OCI-LY3 (cell line): ENCODE measurements around the gene RBM23.

Source experiments
- H2AFZ ChIP-seq: fragments of 200-600, 300-600 bp; shearing (Covaris generic); 2 replicates; pipeline ENCODE4 v1.6.0; 2014; ENCODE audit warnings: antibody characterized with exemption, low read depth, low read length
- H3K27ac ChIP-seq: fragments of 200-600, 300-600 bp; sonication (generic); 2 replicates; pipeline ENCODE4 v1.5.1; 2014; ENCODE audit warnings: mild to moderate bottlenecking, low read length, moderate library complexity, mixed read lengths
- H3K27me3 ChIP-seq: fragments of 200-600, 300-600 bp; sonication (generic); 2 replicates; pipeline ENCODE4 v1.6.1; 2014; ENCODE audit warnings: low read depth, low read length, mixed read lengths
- H3K36me3 ChIP-seq: fragments of 200-600, 300-600 bp; sonication (generic); replicated peaks from 2 replicates; pipeline ENCODE3; 2014; ENCODE audit warnings: low read depth, low read length, mixed read lengths
- H3K4me1 ChIP-seq: fragments of 300-600, 200-600 bp; sonication (generic); 2 replicates; pipeline ENCODE4 v1.6.1; 2014; ENCODE audit warnings: low read length, mixed read lengths
- H3K4me2 ChIP-seq: fragments of 200-600, 300-600 bp; sonication (generic); 2 replicates; pipeline ENCODE4 v1.6.1; 2014; ENCODE audit warnings: low read length, mixed read lengths
- H3K4me3 ChIP-seq: fragments of 300-600, 200-600 bp; sonication (generic); 2 replicates; pipeline ENCODE4 v1.5.1; 2014; ENCODE audit warnings: antibody characterized with exemption, mild to moderate bottlenecking, low read length, moderate library complexity
- H3K79me2 ChIP-seq: fragments of 300-600, 200-600 bp; shearing (Covaris generic); 2 replicates; pipeline ENCODE4 v1.6.1; 2014; ENCODE audit warnings: mild to moderate bottlenecking, low read length, mixed read lengths
- H3K9ac ChIP-seq: fragments of 300-600, 200-600 bp; shearing (Covaris generic); 2 replicates; pipeline ENCODE4 v1.6.0; 2014; ENCODE audit warnings: mild to moderate bottlenecking, low read length, moderate library complexity
- H3K9me3 ChIP-seq: fragments of 200-600, 300-600 bp; shearing (Covaris generic); 2 replicates; pipeline ENCODE4 v1.6.1; 2014; ENCODE audit warnings: low read length, mixed read lengths; ENCODE audit not compliant: insufficient read depth
- H4K20me1 ChIP-seq: fragments of 200-600, 300-600 bp; sonication (generic); 2 replicates; pipeline ENCODE4 v1.6.1; 2016; ENCODE audit warnings: low read length, mixed read lengths; ENCODE audit not compliant: insufficient read depth
- CTCF ChIP-seq: fragments of 200-600, 300-600 bp; sonication (generic); IDR thresholded peaks from 2 replicates; pipeline ENCODE4 v1.5.1; 2014; ENCODE audit warnings: antibody characterized with exemption, low read length, low read depth
- EZH2phosphoT487 ChIP-seq: fragments of 200-600 bp; shearing (Covaris generic); IDR thresholded peaks from 2 replicates; pipeline ENCODE4 v1.6.1; 2018; ENCODE audit warnings: antibody characterized with exemption, mixed run types, low read depth

RBM23 gene

GRCh38 chr14:22896760-22897159 is 22.2 kb downstream of the RBM23 start:
- Histone ChIP-seq H4K20me1 (no peaks in the 10 kb centered on the region), H3K4me2 (no peak overlapping the region), H3K9ac (no peak overlapping the region), H3K36me3 (peaks cover 35% of the 10 kb centered on the region), H3K27me3 (no peaks in the 10 kb centered on the region), H3K79me2 (no peaks in the 10 kb centered on the region), H3K4me1 (no peaks in the 10 kb centered on the region), H3K27ac (no peak overlapping the region), H2AFZ (no peak overlapping the region), H3K4me3 (no peak overlapping the region), H3K9me3 (no peaks in the 10 kb centered on the region)
- no peak for TF ChIP-seq CTCF
- TF ChIP-seq EZH2phosphoT487: no peak

- H2AFZ ChIP-seq: no peak overlapping the region
- H4K20me1 ChIP-seq: no peaks in the 10 kb centered on the region
- H3K4me1 ChIP-seq: no peaks in the 10 kb centered on the region
- H3K27ac ChIP-seq: no peak overlapping the region
- H3K9ac ChIP-seq: no peak overlapping the region
- H3K36me3 ChIP-seq: peaks cover 33% of the 10 kb centered on the region
- TF ChIP-seq CTCF: no peak
- no peak for TF ChIP-seq EZH2phosphoT487
- H3K4me2 ChIP-seq: no peak overlapping the region
- no peak overlapping the region for H3K4me3 ChIP-seq
- no peaks in the 10 kb centered on the region for H3K27me3 ChIP-seq
- H3K9me3 ChIP-seq: no peaks in the 10 kb centered on the region
- no peaks in the 10 kb centered on the region for H3K79me2 ChIP-seq
Measured at GRCh38 chr14:22896356-22896755, 22.6 kb downstream of the RBM23 start.

- no peaks in the 10 kb centered on the region for H3K79me2 ChIP-seq
- H3K4me1 ChIP-seq: no peaks in the 10 kb centered on the region
- no peak overlapping the region for H3K4me2 ChIP-seq
- H3K9ac ChIP-seq: no peak overlapping the region
- H3K27me3 ChIP-seq: no peaks in the 10 kb centered on the region
- H3K9me3 ChIP-seq: no peaks in the 10 kb centered on the region
- no peak overlapping the region for H3K27ac ChIP-seq
- no peak overlapping the region for H2AFZ ChIP-seq
- H3K4me3 ChIP-seq: no peak overlapping the region
- H3K36me3 ChIP-seq: peaks cover 27% of the 10 kb centered on the region
- no peak for TF ChIP-seq CTCF
- TF ChIP-seq EZH2phosphoT487: no peak
- H4K20me1 ChIP-seq: no peaks in the 10 kb centered on the region
Measured at GRCh38 chr14:22895402-22895801, 23.5 kb downstream of the RBM23 start.

- TF ChIP-seq CTCF: no peak
- no peak for TF ChIP-seq EZH2phosphoT487
Measured at GRCh38 chr14:22893706-22894105, 25.2 kb downstream of the RBM23 start.

More at GRCh38 chr14:22893706-22894105, 25.2 kb downstream of the RBM23 start:
- Histone ChIP-seq H3K27ac (no peak overlapping the region), H3K4me3 (no peak overlapping the region), H3K4me1 (no peaks in the 10 kb centered on the region), H3K4me2 (no peak overlapping the region), H3K9ac (no peak overlapping the region), H4K20me1 (no peaks in the 10 kb centered on the region), H3K36me3 (peaks cover 17% of the 10 kb centered on the region), H3K79me2 (no peaks in the 10 kb centered on the region), H3K9me3 (no peaks in the 10 kb centered on the region), H3K27me3 (no peaks in the 10 kb centered on the region), H2AFZ (no peak overlapping the region)
